HG03565 (cell line): Measurements from ENCODE around the gene CCDC116.

ENCODE experiments used
- ATAC-seq: cut with Tn5 transposase; IDR thresholded peaks from one replicate; pipeline ENCODE4 v1.9.1; 2021; ENCODE audit warnings: mild to moderate bottlenecking, moderate library complexity; ENCODE audit not compliant: unreplicated experiment

The CCDC116 gene

DNA sequence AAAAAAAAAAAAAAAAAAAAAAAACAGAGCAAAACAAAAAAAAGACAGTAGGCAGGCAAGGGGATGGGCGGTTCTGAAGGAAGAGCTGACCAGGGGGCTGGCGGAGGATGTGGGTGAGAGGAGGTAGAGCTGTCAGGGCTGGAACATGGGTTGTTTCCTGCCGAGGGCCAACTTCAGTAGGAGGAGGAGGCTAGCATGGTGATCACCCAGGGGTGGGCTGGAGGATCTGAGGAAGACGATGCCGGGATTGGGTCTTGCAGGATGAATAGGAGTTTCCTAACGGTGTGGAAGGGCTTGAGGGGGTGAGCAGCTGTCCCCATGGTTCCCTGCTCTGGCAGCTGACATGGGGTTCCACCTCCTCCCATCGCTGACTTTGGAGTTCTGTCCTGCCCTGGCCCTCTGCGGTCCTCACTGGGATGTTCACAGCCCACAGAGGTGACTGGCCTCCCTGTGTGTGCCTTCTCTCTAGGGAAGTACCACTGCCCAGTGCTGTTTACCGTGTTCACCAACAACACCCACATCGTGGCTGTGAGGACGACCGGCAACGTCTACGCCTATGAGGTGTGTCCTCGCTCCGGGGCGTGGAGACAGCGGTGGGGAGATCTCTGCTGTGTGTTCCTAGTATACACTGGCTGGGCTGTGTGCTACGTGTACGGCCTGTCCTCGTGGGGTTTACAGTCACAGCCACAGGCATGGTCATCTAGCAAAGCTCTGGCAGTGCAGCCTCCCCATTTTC is 48.4 kb downstream of the CCDC116 start:
- ATAC-seq: no peak

- ATAC-seq: no peak
These were observed 49.2 kb downstream of the CCDC116 start for GRCh38 chr22:21681566-21682370.

GRCh38 chr22:21682385-21683175 is 50.0 kb downstream of the CCDC116 start:
- no peak for ATAC-seq

- ATAC-seq: no peak
These were observed 50.8 kb downstream of the CCDC116 start for GRCh38 chr22:21683401-21683811.

DNA sequence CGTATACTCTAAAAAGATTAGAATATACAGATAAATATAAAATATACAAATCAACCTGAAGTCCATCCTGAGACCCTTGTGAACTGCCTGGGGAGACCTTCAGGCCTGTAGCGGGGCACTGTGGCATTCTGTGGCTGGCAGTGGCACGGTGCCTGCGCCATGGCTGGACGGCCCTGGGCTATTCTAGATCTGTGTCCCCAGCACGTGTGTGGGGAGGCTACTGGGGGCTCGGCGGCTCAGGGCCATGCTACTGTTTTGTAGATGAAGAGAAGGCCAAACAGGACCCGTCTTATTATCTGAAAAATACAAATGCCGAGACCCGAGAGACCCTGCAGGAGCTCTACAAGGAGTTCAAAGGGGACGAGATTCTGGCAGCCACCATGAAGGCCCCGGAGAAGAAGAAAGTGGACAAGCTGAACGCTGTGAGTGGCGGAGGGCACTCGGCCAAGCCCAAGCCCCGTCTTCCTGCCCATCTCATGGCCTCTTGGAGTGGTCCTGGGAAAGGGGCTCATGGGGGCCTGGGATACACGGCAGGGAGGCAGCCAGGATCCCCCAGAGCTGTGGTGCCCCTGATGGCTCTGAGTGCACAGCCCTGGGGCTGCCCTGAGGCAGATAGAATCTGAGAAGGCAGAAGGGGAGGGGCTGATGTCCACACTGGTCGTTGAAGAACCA is 52.1 kb downstream of the CCDC116 start:
- no peak for ATAC-seq

GRCh38 chr22:21685164-21685513 is 52.6 kb downstream of the CCDC116 start:
- ATAC-seq: no peak

- no peak for ATAC-seq
These were observed 53.6 kb downstream of the CCDC116 start for GRCh38 chr22:21686193-21686608.
